Activated T-cell treated with anti-CD3 and anti-CD28 coated beads, Interleukin-2, amount 50 U/mL, for 72 hours (primary cell): ENCODE measurements around the gene ARMH1. TPM values are rescaled to one million over a fixed set of nuclear protein-coding genes. Genes with fewer than 3 reads are reported as not detected.
"Not testable (repeated sequence)": the region's sequence is repeated elsewhere in the genome, so short reads cannot be mapped to it uniquely, and the experiment has no call there.

Experiments
- ATAC-seq, 2 donors: fragments of 150-1000 bp; cut with Tn5 transposase; replicated peaks in 1 of 2; 2 replicates each; pipeline ENCODE4 v1.10.0; 2021; ENCODE audit warnings: moderate library complexity in 2 of 2, mild to moderate bottlenecking in 1 of 2
- DNase-seq, 2 donors: peaks; one replicate each; pipeline ENCODE4 v3.0.0; 2021 to 2022; ENCODE audit warnings: mixed read lengths in 1 of 2
- H3K27ac Mint-ChIP-seq: one replicate; pipeline ENCODE4 v1.8.0; 2022; ENCODE audit warnings: mild to moderate bottlenecking, moderate library complexity, mixed read lengths
- H3K27me3 Mint-ChIP-seq: one replicate; pipeline ENCODE4 v1.8.0; 2022; ENCODE audit warnings: low read depth, mixed read lengths
- H3K36me3 Mint-ChIP-seq, 2 donors: one replicate each; pipeline ENCODE4 v1.8.0; 2022; ENCODE audit warnings: mixed read lengths in 2 of 2, mild to moderate bottlenecking in 1 of 2; ENCODE audit not compliant: insufficient read depth in 2 of 2
- H3K4me1 Mint-ChIP-seq: one replicate; pipeline ENCODE4 v1.8.0; 2022; ENCODE audit warnings: low read depth, mixed read lengths
- H3K4me3 Mint-ChIP-seq, 2 donors: one replicate each; pipeline ENCODE4 v1.8.0; 2022; ENCODE audit warnings: mild to moderate bottlenecking in 2 of 2, mixed read lengths in 2 of 2, moderate library complexity in 2 of 2
- H3K9me3 Mint-ChIP-seq, 2 donors: one replicate each; pipeline ENCODE4 v1.8.0; 2022; ENCODE audit warnings: mixed read lengths in 2 of 2
- total RNA-seq, 2 donors: library from RNA; stranded (reverse); gene quantifications; one replicate each; pipeline ENCODE4 v1.2.3, GENCODE V29; 2022

The ARMH1 gene
- total RNA-seq, 2 donors from 2014 or later, result 108 to 123 TPM

DNA sequence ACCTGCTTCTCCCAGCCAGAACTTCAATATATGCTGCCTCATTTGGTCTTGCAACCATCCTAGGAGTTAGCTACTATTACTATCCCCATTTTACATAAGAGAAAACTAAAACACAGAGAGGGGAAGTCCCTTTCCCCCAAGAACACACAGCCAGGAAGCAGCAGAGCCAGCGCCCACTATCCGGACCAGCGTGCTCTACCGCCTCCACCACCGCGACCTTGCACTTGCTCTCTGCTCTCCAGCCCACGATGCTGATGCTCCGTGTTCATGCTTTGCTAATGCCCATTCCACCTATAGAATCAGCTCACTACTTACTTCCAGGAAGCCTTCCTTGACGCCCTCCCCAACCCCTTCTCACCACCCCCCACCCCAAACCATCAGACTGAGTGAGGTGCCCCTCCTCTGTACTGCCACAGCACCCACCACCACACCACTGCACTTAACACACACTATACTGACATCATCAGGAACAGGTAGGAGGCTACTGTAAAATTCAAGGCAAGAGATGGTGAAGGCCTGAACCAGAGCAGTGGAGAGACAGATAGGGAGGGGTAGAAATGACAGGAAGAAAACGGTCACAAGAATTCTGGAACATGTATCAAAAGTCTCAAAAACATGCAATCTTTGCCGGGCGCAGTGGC, 9.7 kb upstream of the ARMH1 start:
- H3K36me3 Mint-ChIP-seq, result no peaks in the 10 kb centered on the region
- H3K9me3 Mint-ChIP-seq, result no peaks in the 10 kb centered on the region
- H3K27ac Mint-ChIP-seq, result peak overlapping the region; percentile 34
- DNase-seq (peak; percentile 28 to 39), ATAC-seq (peak; percentile 83 to 86)
- H3K4me1 Mint-ChIP-seq, result peaks cover 12% of the 10 kb centered on the region
- H3K4me3 Mint-ChIP-seq, result peak overlapping the region; percentile 44 to 70
- H3K27me3 Mint-ChIP-seq, result no peaks in the 10 kb centered on the region

DNA sequence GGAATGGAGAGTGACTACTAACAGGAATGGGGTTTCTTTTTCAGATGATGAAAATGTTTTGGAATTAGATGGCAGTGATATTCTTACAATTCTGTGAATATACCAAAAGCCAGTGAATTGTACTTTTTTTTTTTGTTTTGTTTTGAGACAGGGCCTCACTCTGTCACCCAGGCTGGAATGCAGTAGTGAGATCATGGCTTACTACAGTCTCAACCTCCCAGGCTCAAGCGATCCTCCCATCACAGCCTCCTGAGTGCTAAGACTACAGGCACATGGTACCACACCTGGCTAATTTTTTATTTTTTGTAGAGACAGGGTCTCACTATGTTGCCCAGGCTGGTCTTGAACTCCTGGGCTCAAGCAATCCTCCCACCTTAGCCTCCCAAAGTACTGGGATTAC, 7.8 kb upstream of the ARMH1 start:
- H3K4me3 Mint-ChIP-seq, ATAC-seq, H3K27ac Mint-ChIP-seq, H3K9me3 Mint-ChIP-seq, H3K36me3 Mint-ChIP-seq, DNase-seq, H3K27me3 Mint-ChIP-seq: not testable (repeated sequence)
- H3K4me1 Mint-ChIP-seq, result peaks cover 17% of the 10 kb centered on the region

DNA sequence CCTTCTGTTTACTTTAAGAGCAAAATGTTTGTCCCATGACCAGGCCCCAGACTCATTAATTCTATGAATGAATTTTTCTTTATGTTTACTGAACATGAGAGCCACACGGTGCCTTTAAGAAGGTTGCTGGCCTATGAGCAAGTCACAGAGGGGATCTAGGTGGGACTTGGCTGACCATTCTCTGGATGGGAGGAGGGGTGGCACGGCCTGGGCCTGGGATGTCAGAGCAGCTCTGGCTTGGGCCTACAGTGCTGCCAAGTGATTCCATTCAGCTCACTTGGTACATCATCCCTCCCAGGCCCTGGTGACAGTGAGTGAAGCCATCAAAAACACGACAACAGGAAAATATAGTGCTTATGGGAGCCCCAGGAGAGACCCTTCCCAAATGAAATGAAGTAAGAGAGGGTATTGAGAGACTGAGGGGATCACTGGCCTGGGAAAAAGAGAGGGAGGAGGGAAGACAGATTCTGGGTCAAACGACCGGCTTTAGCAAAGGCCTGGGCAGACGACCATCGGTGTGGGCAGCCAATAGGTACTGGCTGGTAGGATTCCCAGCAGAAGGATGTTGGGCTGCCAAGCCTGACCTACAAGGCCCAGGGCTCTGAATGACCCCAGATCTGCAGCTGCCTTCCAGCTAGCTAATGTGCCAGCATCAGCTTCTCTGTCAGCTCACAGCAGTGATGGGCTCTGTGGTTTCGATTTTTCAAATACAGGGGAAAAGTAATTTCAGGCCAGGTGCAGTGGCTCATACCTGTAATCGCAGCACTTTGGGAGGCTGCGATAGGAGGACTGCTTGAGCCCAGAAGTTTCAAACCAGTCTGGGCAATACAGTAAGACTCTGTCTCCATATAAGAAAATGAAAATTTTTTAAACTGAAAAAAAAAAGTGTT, 3.5 kb upstream of the ARMH1 start:
- no peaks in the 10 kb centered on the region for H3K36me3 Mint-ChIP-seq
- no peaks in the 10 kb centered on the region for H3K9me3 Mint-ChIP-seq
- no peak overlapping the region for H3K27ac Mint-ChIP-seq
- DNase-seq (no peak), ATAC-seq (no peak)
- H3K4me3 Mint-ChIP-seq, result no peak overlapping the region
- no peaks in the 10 kb centered on the region for H3K27me3 Mint-ChIP-seq
- H3K4me1 Mint-ChIP-seq, result peaks cover 31% of the 10 kb centered on the region

DNA sequence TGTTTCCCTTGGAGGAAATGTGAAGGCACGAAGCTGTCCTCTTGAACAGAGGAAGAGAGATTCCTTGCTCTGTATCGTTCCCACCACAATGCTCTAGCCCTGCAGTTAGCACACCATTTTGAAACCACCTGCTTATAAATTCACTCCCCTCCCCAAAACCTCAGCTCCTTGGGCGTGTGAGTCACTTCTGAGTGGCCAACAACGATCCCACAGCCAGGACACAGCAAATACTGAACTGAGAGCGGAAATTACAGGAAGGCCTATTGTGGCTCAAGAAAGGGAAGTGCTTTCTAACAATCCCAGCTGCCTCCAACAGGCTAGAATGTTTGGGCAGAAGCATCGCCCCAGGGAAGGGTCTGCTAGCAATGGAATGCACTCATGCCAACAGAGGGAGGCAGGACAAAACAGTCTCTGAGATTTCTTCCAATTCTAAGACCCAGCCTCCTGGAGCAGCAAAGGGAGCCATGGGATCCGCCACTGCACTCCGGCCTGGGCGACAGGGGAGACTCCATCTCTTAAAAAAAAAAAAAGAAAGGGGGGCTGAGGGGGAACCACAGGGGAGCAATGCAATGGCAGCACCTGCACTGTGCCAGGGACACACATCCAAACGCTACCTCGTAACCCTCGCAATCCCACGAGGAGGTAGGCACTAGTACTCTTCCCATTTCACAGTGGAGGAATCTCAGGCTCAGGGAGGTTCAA, 2.1 kb upstream of the ARMH1 start:
- Mint-ChIP-seq H3K27me3 (no peaks in the 10 kb centered on the region), H3K9me3 (no peaks in the 10 kb centered on the region), H3K36me3 (no peaks in the 10 kb centered on the region), H3K4me3 (peak overlapping the region; percentile 24 to 92), H3K27ac (no peak overlapping the region), H3K4me1 (peaks cover 31% of the 10 kb centered on the region)
- no peak for ATAC-seq
- peak; percentile 29 to 41 for DNase-seq

DNA sequence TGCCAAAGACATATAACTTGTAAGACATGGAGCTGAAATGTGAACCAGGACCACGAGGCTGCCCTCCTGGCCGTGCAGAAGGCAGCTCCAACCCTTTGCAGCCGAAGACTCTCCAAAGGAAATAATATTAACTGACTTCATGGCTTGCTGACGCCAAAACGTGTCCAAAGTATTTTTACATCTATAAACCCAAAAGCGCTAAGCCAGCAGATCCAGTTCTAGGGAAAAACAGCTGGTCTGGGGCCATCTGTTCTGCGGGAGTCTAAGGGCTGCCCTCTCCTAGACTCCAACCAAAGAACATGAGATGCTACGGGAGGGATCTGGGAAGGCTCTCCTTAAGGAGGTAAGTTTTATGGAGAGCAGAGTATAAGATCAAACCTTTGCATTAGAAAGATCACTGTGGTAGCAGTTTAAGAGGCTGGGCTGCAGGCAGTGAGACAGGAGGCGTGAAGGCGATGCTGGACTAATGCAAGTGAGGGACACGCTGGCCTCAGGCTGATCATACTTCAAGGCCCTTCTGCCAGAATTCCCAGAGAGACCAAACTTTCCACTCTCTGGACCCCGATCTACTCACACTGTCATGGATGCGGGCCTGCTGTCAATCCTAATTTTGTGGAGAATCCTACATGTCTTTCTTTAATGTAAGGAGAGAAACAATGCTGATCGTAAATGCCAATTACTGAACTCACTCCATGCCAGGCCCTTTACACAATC, 1.4 kb upstream of the ARMH1 start:
- ATAC-seq (no peak), DNase-seq (no peak)
- Mint-ChIP-seq H3K36me3 (no peaks in the 10 kb centered on the region), H3K4me3 (peak overlapping the region; percentile 92 to 94), H3K27ac (peak overlapping the region; percentile 31), H3K27me3 (no peaks in the 10 kb centered on the region), H3K4me1 (peaks cover 31% of the 10 kb centered on the region), H3K9me3 (no peaks in the 10 kb centered on the region)

DNA sequence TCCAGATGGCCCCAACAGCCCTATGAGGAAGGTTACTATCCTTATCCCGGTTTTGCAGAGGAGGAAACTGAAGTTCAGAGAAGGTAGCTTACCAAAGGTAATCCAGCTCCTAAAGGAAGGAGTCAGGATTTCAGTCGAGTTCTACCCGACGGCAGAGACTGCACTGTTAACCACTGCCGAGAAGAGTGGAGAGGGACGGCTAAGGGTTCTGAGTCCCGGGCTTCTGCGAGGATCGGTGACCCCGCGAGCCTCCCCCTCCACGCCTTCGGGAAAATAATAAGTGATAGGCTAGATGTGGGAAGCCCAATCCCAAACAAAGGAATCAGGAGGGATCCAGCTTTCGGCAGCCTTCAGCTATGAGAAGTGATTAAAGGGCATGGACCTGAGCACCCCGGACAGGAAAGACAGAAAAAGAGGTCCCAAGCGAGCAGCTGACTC, 820 bp upstream of the ARMH1 start:
- peak overlapping the region; percentile 31 for H3K27ac Mint-ChIP-seq
- ATAC-seq, result no peak
- H3K27me3 Mint-ChIP-seq, result no peaks in the 10 kb centered on the region
- peak overlapping the region; percentile 92 to 94 for H3K4me3 Mint-ChIP-seq
- peaks cover 31% of the 10 kb centered on the region for H3K4me1 Mint-ChIP-seq
- H3K9me3 Mint-ChIP-seq, result no peaks in the 10 kb centered on the region
- no peaks in the 10 kb centered on the region for H3K36me3 Mint-ChIP-seq
- no peak for DNase-seq

DNA sequence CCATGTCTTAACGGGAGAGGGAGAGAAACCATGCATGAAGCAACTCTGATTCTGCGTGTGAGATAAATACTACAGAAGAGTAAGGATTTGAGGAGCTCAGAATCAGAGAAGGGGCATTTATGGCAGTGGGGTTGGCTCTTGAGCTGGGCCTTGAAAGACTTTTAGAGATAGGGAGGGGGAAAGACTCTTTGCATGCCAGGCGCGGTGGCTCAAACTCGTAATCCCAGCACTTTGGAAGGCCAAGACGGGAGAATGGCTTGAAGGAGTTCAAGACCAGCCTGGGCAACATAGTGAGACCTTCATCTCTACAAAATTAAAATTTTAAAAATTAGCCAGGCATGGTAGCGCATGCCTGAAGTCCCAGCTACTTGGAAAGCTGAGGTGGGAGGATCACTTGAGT, 672 bp downstream of the ARMH1 start:
- DNase-seq (no peak), ATAC-seq (no peak)
- Mint-ChIP-seq H3K4me1 (peaks cover 31% of the 10 kb centered on the region), H3K36me3 (no peaks in the 10 kb centered on the region), H3K9me3 (no peaks in the 10 kb centered on the region), H3K27ac (peak overlapping the region; percentile 51), H3K4me3 (peak overlapping the region; percentile 92 to 94), H3K27me3 (no peaks in the 10 kb centered on the region)

DNA sequence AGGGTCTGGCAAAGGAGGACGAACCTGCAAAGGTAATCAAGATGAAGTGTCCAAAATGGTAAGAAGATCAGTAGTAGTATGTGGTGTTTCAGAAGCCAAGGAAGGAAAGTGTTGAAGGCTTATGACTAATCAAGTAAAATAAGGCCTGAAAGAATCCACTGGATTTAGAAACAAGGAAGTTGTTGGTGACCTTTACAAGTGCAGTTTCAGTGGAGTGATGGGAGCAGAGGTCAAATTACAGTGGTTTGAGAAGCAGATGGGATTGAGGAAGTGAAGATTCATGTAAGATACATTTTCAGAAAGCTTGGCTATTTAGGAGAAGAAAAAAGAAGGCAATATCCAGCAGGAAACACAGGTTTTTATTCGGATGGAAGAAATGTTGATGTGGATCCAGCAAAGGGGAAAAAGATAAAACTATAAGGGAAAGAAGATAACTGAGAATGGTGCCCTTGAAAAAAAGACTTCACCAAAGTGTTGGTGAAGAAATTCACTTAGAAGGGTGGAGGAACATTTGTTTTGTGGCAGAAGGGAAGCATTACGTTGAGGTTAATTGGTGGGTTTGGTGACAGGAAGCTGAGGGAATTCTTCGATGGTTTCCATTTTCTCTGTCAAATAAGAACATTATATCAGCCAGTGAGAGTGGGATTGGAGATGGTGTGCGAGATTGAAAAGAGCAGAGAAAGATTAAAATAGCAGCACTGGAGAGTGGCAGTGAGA, 2.1 kb downstream of the ARMH1 start:
- Mint-ChIP-seq H3K9me3 (no peaks in the 10 kb centered on the region), H3K27me3 (no peaks in the 10 kb centered on the region), H3K27ac (no peak overlapping the region), H3K4me3 (no peak overlapping the region), H3K36me3 (no peaks in the 10 kb centered on the region), H3K4me1 (peaks cover 27% of the 10 kb centered on the region)
- DNase-seq, result no peak
- no peak for ATAC-seq

DNA sequence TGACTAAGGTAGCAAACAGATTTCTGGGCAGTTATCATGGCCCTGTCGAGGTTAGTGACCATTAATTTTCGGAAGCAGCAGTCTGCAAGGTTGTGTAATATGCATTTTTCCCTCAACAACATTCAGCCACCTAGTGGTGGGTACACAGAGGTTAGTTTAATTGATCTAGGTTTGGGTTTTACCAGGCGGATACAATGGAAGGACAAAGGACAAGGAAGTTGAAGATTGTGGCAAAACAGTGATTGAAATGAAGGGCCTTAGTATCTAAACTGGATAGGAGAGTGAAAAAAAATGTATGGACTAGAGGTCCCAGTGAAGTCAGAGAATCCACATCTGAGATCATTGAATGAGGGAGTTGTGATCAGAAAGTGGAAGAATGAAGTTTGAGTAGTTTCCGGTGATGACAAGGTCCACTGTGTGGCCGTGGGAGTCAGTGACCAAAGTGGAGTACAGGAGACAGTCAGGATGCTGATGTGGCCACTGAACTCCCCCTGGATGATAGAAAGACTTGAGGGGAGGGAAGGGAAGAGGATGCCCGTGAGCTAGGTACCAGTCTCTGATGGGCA, 2.8 kb downstream of the ARMH1 start:
- no peak for ATAC-seq
- H3K9me3 Mint-ChIP-seq, result no peaks in the 10 kb centered on the region
- H3K4me3 Mint-ChIP-seq, result no peak overlapping the region
- no peak overlapping the region for H3K27ac Mint-ChIP-seq
- no peak for DNase-seq
- H3K36me3 Mint-ChIP-seq, result no peaks in the 10 kb centered on the region
- H3K27me3 Mint-ChIP-seq, result no peaks in the 10 kb centered on the region
- H3K4me1 Mint-ChIP-seq, result peaks cover 21% of the 10 kb centered on the region

DNA sequence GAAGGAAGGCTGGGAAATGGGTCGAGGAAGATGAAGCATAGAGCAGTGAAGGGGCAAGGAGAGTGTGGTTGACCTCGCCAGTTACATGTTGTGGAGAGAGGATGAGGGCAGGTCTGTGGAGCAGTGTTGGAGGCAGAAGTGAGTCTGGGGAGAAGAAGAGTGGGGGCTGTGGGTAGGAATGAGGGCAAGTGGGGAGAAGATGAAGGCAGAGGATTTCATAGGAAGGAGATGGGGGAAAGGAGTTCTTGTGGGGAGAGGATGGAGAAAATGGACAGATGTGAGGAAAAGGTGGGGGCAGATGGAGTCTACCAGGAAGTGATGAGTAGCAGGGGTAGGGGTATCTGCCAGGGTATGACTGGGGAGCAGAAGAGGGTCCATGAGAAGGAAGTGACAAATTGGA, 3.6 kb downstream of the ARMH1 start:
- Mint-ChIP-seq H3K27me3 (no peaks in the 10 kb centered on the region), H3K4me1 (peaks cover 14% of the 10 kb centered on the region), H3K27ac (no peak overlapping the region), H3K9me3 (no peaks in the 10 kb centered on the region), H3K36me3 (no peaks in the 10 kb centered on the region), H3K4me3 (no peak overlapping the region)
- ATAC-seq (no peak), DNase-seq (no peak)

DNA sequence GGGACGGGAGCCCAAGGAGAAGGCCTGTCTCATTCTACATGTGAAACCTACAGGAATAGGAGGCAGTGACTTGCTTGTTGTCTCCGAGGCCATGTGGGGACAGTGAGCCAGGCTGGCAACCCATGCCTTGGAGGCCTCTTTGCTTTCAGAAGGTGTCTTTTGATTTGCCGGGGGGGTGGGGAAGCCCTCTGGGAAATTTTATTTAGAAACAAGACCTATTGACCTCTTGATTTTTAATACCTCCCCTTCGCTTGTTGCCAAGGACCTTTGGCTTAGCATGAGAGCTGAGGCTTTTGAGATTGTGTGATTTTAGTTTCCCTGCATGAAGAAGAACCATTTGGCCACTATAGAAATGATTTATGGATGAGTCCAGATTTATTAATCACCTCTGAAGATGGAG, 4.1 kb downstream of the ARMH1 start:
- H3K27me3 Mint-ChIP-seq, result no peaks in the 10 kb centered on the region
- H3K9me3 Mint-ChIP-seq, result no peaks in the 10 kb centered on the region
- ATAC-seq, result no peak
- peaks cover 10% of the 10 kb centered on the region for H3K4me1 Mint-ChIP-seq
- no peak overlapping the region for H3K4me3 Mint-ChIP-seq
- H3K27ac Mint-ChIP-seq, result no peak overlapping the region
- no peak for DNase-seq
- H3K36me3 Mint-ChIP-seq, result no peaks in the 10 kb centered on the region

DNA sequence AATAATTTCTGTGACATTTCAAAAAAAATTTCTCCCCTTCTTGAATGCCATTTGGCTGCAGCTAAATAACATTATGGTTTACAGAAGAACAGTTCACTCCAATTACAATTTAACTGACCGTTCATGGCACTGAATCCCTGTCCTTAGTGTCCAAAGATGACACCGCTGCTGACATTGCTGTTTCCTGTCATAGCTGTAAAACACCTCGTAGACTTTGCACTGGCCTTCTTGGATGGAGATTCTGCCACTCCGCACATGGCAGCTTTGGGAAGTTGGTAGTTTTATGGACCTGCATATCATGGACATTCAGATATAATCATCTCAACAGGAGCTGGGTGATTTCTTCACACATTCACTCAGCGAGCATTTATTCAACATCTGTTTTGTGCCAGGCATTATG, 5.0 kb downstream of the ARMH1 start:
- DNase-seq, result no peak
- ATAC-seq, result no peak
- no peaks in the 10 kb centered on the region for H3K36me3 Mint-ChIP-seq
- no peaks in the 10 kb centered on the region for H3K9me3 Mint-ChIP-seq
- no peaks in the 10 kb centered on the region for H3K27me3 Mint-ChIP-seq
- H3K4me3 Mint-ChIP-seq, result no peak overlapping the region
- H3K27ac Mint-ChIP-seq, result no peak overlapping the region
- peaks cover 8% of the 10 kb centered on the region for H3K4me1 Mint-ChIP-seq
